ENCODE data around the gene NDUFA7. TPM values are rescaled to one million over a fixed set of nuclear protein-coding genes. Genes with fewer than 3 reads are reported as not detected.
A peak's percentile ranks its signal among the peaks of the same experiment; 100 is the strongest.

The NDUFA7 gene
- 37.3 and 48.0 TPM in 2 replicates for polyA plus RNA-seq
- 9.0 and 14.5 TPM in 2 replicates for polyA minus RNA-seq

DNA sequence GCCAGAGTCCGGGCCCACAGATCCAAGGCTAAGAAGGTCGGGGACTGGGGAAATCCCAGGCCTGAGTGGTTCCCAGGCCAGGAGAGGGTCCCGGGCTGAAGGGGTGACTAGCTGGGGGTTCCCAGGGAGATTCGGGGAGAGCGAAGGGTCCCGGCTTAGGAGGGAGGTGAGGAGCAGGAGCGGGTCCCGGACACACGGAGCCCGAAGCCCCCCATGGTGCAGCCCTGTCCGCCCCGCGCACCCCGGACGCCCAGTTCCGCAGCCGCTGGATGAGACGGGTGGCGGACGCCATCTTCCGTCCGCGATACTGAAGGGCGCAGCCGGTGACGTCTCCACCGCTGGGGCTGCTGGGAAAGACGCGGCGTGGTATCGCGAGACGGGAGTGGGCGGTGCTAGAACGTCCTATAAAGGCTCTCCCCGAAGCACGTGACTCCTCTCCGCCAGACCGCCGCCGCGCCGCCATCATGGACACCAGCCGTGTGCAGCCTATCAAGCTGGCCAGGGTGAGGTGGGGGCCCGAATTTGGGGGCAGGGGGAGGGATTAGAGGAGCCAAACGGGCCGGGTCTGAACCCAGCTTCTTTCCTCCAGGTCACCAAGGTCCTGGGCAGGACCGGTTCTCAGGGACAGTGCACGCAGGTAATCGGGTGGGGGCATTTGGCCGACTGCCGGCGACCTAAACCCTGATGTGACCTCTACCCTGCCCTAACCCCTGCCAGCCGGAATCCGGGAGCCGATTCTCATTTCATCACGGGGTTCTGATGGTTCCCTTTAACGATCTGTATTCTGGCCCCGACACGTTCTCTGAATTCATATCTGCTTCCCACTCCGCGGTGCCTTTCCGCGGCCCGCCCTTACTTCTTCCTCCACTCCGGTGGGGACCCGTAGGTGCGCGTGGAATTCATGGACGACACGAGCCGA, at the start of gene NDUFA7, which contains the start of gene RPS28:
Gene NDUFA7 (minus strand): TSS at position 309 of the 919 bp plus-strand sequence. CDS start 17 bp downstream, at position 292.
Gene RPS28 (plus strand): TSS at position 430 of the 919 bp plus-strand sequence. CDS start 35 bp downstream, at position 465.
- peak within 1 kb of the TSS; percentile 95 for H3K9ac ChIP-seq (ENCODE audit: low read length)
- TF ChIP-seq SMC3 (conservative IDR thresholded peaks at IDR 0.05; ENCODE audit: poor library complexity) (peak; percentile 47), TAF1 (IDR thresholded peaks at IDR 0.05; ENCODE audit: low read depth) (peak; percentile 99), RAD21 (conservative IDR thresholded peaks at IDR 0.05) (peak; percentile 58), POLR2AphosphoS5 (IDR thresholded peaks at IDR 0.05) (peak; percentile 98), MXI1 (conservative IDR thresholded peaks at IDR 0.05; ENCODE audit: poor library complexity, severe bottlenecking) (peak; percentile 72), EP300 (conservative IDR thresholded peaks at IDR 0.05; ENCODE audit: poor library complexity, severe bottlenecking) (peak; percentile 50), EZH2 (IDR thresholded peaks at IDR 0.05; ENCODE audit: borderline replicate concordance, insufficient read depth, low read length, poor library complexity, severe bottlenecking) (no peak)
- TF ChIP-seq, protein P1, sequence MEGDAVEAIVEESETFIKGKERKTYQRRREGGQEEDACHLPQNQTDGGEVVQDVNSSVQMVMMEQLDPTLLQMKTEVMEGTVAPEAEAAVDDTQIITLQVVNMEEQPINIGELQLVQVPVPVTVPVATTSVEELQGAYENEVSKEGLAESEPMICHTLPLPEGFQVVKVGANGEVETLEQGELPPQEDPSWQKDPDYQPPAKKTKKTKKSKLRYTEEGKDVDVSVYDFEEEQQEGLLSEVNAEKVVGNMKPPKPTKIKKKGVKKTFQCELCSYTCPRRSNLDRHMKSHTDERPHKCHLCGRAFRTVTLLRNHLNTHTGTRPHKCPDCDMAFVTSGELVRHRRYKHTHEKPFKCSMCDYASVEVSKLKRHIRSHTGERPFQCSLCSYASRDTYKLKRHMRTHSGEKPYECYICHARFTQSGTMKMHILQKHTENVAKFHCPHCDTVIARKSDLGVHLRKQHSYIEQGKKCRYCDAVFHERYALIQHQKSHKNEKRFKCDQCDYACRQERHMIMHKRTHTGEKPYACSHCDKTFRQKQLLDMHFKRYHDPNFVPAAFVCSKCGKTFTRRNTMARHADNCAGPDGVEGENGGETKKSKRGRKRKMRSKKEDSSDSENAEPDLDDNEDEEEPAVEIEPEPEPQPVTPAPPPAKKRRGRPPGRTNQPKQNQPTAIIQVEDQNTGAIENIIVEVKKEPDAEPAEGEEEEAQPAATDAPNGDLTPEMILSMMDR (IDR thresholded peaks at IDR 0.05; ENCODE audit: poor library complexity, severe bottlenecking) = peak; percentile 57
- TF ChIP-seq, protein P2, sequence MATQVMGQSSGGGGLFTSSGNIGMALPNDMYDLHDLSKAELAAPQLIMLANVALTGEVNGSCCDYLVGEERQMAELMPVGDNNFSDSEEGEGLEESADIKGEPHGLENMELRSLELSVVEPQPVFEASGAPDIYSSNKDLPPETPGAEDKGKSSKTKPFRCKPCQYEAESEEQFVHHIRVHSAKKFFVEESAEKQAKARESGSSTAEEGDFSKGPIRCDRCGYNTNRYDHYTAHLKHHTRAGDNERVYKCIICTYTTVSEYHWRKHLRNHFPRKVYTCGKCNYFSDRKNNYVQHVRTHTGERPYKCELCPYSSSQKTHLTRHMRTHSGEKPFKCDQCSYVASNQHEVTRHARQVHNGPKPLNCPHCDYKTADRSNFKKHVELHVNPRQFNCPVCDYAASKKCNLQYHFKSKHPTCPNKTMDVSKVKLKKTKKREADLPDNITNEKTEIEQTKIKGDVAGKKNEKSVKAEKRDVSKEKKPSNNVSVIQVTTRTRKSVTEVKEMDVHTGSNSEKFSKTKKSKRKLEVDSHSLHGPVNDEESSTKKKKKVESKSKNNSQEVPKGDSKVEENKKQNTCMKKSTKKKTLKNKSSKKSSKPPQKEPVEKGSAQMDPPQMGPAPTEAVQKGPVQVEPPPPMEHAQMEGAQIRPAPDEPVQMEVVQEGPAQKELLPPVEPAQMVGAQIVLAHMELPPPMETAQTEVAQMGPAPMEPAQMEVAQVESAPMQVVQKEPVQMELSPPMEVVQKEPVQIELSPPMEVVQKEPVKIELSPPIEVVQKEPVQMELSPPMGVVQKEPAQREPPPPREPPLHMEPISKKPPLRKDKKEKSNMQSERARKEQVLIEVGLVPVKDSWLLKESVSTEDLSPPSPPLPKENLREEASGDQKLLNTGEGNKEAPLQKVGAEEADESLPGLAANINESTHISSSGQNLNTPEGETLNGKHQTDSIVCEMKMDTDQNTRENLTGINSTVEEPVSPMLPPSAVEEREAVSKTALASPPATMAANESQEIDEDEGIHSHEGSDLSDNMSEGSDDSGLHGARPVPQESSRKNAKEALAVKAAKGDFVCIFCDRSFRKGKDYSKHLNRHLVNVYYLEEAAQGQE (IDR thresholded peaks at IDR 0.05; ENCODE audit: borderline replicate concordance) = peak; percentile 97
- H3K9me3 ChIP-seq (ENCODE audit: low read length) = no peaks in the 10 kb centered on the region
- peaks cover 29% of the 10 kb centered on the region for H3K79me2 ChIP-seq (replicated peaks; ENCODE audit: insufficient read depth, low read length)
- H3K4me2 ChIP-seq (ENCODE audit: low read length) = peak within 1 kb of the TSS; percentile 100
- peak within 1 kb of the TSS; percentile 82 for H2AFZ ChIP-seq (ENCODE audit: low read depth, low read length)
- peak within 1 kb of the TSS; percentile 90 for H3K27ac ChIP-seq (ENCODE audit: low read length)
- H3K9me2 ChIP-seq (ENCODE audit: insufficient read depth, low read length) = no peaks in the 10 kb centered on the region
- peaks cover 6% of the 10 kb centered on the region for H4K20me1 ChIP-seq (ENCODE audit: insufficient read depth)
- H3K4me3 ChIP-seq (ENCODE audit: low read length) = peak within 1 kb of the TSS; percentile 83
- H3F3A ChIP-seq (ENCODE audit: insufficient read depth, low read length, poor library complexity, severe bottlenecking) = no peaks in the 10 kb centered on the region
- no peaks in the 10 kb centered on the region for H3K27me3 ChIP-seq (ENCODE audit: insufficient read depth, low read depth, low read length)
- no peaks in the 10 kb centered on the region for H3K36me3 ChIP-seq (ENCODE audit: insufficient read depth, low read length)

DNA sequence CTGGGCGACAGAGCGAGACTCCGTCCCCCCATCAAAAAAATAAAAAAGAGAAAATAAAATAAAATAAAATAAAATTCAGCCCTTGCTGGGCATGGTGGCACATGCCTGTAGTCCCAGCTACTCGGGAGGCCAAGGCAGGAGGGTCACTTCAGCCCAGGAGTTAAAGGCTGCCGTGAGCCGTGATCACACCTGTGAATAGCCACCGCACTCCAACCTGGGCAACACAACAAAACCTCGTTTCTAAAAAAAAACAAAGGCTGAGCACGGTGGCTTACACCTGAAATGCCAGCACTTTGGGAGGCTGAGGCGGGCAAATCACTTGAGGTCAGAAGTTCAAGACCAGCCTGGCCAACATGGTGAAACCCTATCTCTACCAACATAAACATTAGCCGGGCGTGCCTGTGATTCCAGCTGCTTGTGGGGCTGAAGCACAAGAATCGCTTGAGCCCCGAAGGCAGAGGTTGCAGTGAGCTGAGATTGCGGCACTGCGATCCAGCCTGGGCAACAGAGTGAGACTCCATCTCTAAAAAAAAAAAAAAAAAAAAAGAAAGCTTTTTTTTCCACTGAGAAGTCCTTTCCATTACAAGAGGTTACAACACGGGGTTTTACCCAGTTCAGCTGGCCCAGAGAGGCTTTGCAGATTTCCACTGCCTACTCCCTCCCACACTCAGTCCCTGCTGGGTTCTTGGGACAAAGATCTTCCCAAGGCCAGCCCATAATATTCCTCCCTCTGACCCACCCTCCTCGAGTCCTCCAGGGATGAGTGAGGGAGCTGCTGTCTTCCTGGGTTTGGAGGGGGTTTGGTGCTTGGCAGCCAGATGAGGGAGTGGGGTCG, 49.2 kb upstream of the NDUFA7 start:
- TF ChIP-seq SMC3 (conservative IDR thresholded peaks at IDR 0.05; ENCODE audit: poor library complexity) = no peak
- TF ChIP-seq TAF1 (IDR thresholded peaks at IDR 0.05; ENCODE audit: low read depth) = no peak
- TF ChIP-seq, protein P1 (IDR thresholded peaks at IDR 0.05; ENCODE audit: poor library complexity, severe bottlenecking) = no peak
- no peak for TF ChIP-seq RAD21 (conservative IDR thresholded peaks at IDR 0.05)
- TF ChIP-seq, protein P2 (IDR thresholded peaks at IDR 0.05; ENCODE audit: borderline replicate concordance) = no peak
- no peak for TF ChIP-seq MXI1 (conservative IDR thresholded peaks at IDR 0.05; ENCODE audit: poor library complexity, severe bottlenecking)
- no peak for TF ChIP-seq EP300 (conservative IDR thresholded peaks at IDR 0.05; ENCODE audit: poor library complexity, severe bottlenecking)
- no peak for TF ChIP-seq EZH2 (IDR thresholded peaks at IDR 0.05; ENCODE audit: borderline replicate concordance, insufficient read depth, low read length, poor library complexity, severe bottlenecking)
- TF ChIP-seq POLR2AphosphoS5 (IDR thresholded peaks at IDR 0.05) = no peak
- H3K36me3 ChIP-seq (ENCODE audit: insufficient read depth, low read length) = no peaks in the 10 kb centered on the region
- no peak overlapping the region for H2AFZ ChIP-seq (ENCODE audit: low read depth, low read length)
- H3K27me3 ChIP-seq (ENCODE audit: insufficient read depth, low read depth, low read length) = peaks cover 9% of the 10 kb centered on the region
- no peak overlapping the region for H3K4me3 ChIP-seq (ENCODE audit: low read length)
- H3K9me3 ChIP-seq (ENCODE audit: low read length) = no peaks in the 10 kb centered on the region
- no peaks in the 10 kb centered on the region for H3F3A ChIP-seq (ENCODE audit: insufficient read depth, low read length, poor library complexity, severe bottlenecking)
- no peaks in the 10 kb centered on the region for H3K79me2 ChIP-seq (replicated peaks; ENCODE audit: insufficient read depth, low read length)
- H4K20me1 ChIP-seq (ENCODE audit: insufficient read depth) = no peaks in the 10 kb centered on the region
- H3K9ac ChIP-seq (ENCODE audit: low read length) = no peak overlapping the region
- H3K27ac ChIP-seq (ENCODE audit: low read length) = no peak overlapping the region
- no peak overlapping the region for H3K4me2 ChIP-seq (ENCODE audit: low read length)
- no peaks in the 10 kb centered on the region for H3K9me2 ChIP-seq (ENCODE audit: insufficient read depth, low read length)
